Muscle of leg (tissue), 11 donors: ENCODE results near the gene GSDME. TPM values are rescaled to one million over a fixed set of nuclear protein-coding genes. Genes with fewer than 3 reads are reported as not detected.
"Not testable (repeated sequence)": the region's sequence is repeated elsewhere in the genome, so short reads cannot be mapped to it uniquely, and the experiment has no call there.

Source experiments
- DNase-seq: peaks from one replicate; pipeline ENCODE4 v3.0.0; 2013
- H3K27ac ChIP-seq: one replicate; pipeline ENCODE4 v1.5.1; 2013; ENCODE audit warnings: mild to moderate bottlenecking, low read length, control low read depth
- H3K27me3 ChIP-seq: one replicate; pipeline ENCODE4 v1.6.1; 2013; ENCODE audit warnings: low read length; ENCODE audit not compliant: control insufficient read depth, insufficient read depth
- H3K36me3 ChIP-seq: one replicate; pipeline ENCODE4 v1.6.1; 2013; ENCODE audit warnings: low read length; ENCODE audit not compliant: control insufficient read depth, insufficient read depth
- H3K4me1 ChIP-seq: one replicate; pipeline ENCODE4 v1.6.1; 2013; ENCODE audit warnings: low read length; ENCODE audit not compliant: control insufficient read depth, insufficient read depth
- H3K4me3 ChIP-seq: one replicate; pipeline ENCODE4 v1.5.1; 2013; ENCODE audit warnings: low read length, control low read depth
- H3K9me3 ChIP-seq: replicated peaks from 2 replicates; pipeline ENCODE4 v1.6.1; 2013; ENCODE audit warnings: low read depth, low read length; ENCODE audit not compliant: control insufficient read depth
- WGBS: methylation state at CpG from one replicate; pipeline ENCODE4 v1.1.5; 2013; ENCODE audit warnings: missing lambda C conversion rate; ENCODE audit not compliant: insufficient coverage; 5-methylcytosine and 5-hydroxymethylcytosine counted together
- polyA plus RNA-seq, 8 donors: library from polyadenylated mRNA; unstranded; fragments of 120-200 nt; gene quantifications; one replicate each; pipeline versions ENCODE4 v1.2.1 to v1.2.3, GENCODE V29; 2013; ENCODE audit warnings: inconsistent platforms in 1 of 8, low replicate concordance in 1 of 8; ENCODE audit not compliant: insufficient read length in 8 of 8, insufficient read depth in 1 of 8
- total RNA-seq: library from RNA; stranded (reverse); fragments of 120-200 nt; gene quantifications from one replicate; pipeline ENCODE4 v1.2.4, GENCODE V29; 2013

Gene GSDME
- total and polyA plus RNA-seq, 9 donors: 5.1 to 12.4 (median 7.6) TPM

GRCh38 chr7:24794751-24795406 lies 37.6 kb upstream of the GSDME start:
- H3K36me3 ChIP-seq, DNase-seq, H3K9me3 ChIP-seq, H3K4me3 ChIP-seq, H3K27ac ChIP-seq, H3K4me1 ChIP-seq, H3K27me3 ChIP-seq: not testable (repeated sequence)
- WGBS: 89% methylated on average over 21 of the region's 22 CpGs

- Histone ChIP-seq H3K27ac (no peak overlapping the region), H3K9me3 (no peaks in the 10 kb centered on the region), H3K36me3 (no peaks in the 10 kb centered on the region), H3K27me3 (no peaks in the 10 kb centered on the region), H3K4me1 (no peaks in the 10 kb centered on the region), H3K4me3 (no peak overlapping the region)
- no peak for DNase-seq
- WGBS: 75% methylated on average over 2 of the region's 9 CpGs
These were observed 36.9 kb upstream of the GSDME start for GRCh38 chr7:24793982-24794648.

- Histone ChIP-seq H3K27me3 (no peaks in the 10 kb centered on the region), H3K4me3 (no peak overlapping the region), H3K27ac (no peak overlapping the region), H3K36me3 (no peaks in the 10 kb centered on the region), H3K4me1 (peaks cover 2% of the 10 kb centered on the region), H3K9me3 (no peaks in the 10 kb centered on the region)
- DNase-seq: no peak
- WGBS: 98% methylated on average over 6 of the region's 10 CpGs
These were observed 31.8 kb upstream of the GSDME start for GRCh38 chr7:24788961-24789576.

GRCh38 chr7:24788075-24788474 lies 30.8 kb upstream of the GSDME start:
- DNase-seq: no peak
- Histone ChIP-seq H3K27me3 (no peaks in the 10 kb centered on the region), H3K36me3 (no peaks in the 10 kb centered on the region), H3K9me3 (peaks cover 2% of the 10 kb centered on the region), H3K27ac (no peak overlapping the region), H3K4me1 (peaks cover 2% of the 10 kb centered on the region), H3K4me3 (no peak overlapping the region)
- WGBS: 97% methylated on average over 5 of the region's 9 CpGs

GRCh38 chr7:24786941-24787340 lies 29.7 kb upstream of the GSDME start:
- Histone ChIP-seq H3K27me3 (no peaks in the 10 kb centered on the region), H3K27ac (no peak overlapping the region), H3K9me3 (peaks cover 3% of the 10 kb centered on the region), H3K4me3 (no peak overlapping the region), H3K36me3 (no peaks in the 10 kb centered on the region), H3K4me1 (peaks cover 2% of the 10 kb centered on the region)
- WGBS: 62% methylated on average over 2 of the region's 5 CpGs
- peak; percentile 57 for DNase-seq

GRCh38 chr7:24786306-24786705 lies 29.0 kb upstream of the GSDME start:
- WGBS: 92% methylated on average over 2 of the region's 4 CpGs
- Histone ChIP-seq H3K36me3 (no peaks in the 10 kb centered on the region), H3K27me3 (no peaks in the 10 kb centered on the region), H3K4me1 (peaks cover 2% of the 10 kb centered on the region), H3K27ac (no peak overlapping the region), H3K4me3 (no peak overlapping the region), H3K9me3 (peaks cover 3% of the 10 kb centered on the region)
- no peak for DNase-seq

GRCh38 chr7:24784277-24784676 lies 27.0 kb upstream of the GSDME start:
- Histone ChIP-seq H3K36me3 (no peaks in the 10 kb centered on the region), H3K9me3 (peaks cover 3% of the 10 kb centered on the region), H3K4me1 (peaks cover 2% of the 10 kb centered on the region), H3K4me3 (no peak overlapping the region), H3K27ac (no peak overlapping the region), H3K27me3 (no peaks in the 10 kb centered on the region)
- 71% methylated on average over 2 of the region's 5 CpGs for WGBS
- no peak for DNase-seq

- WGBS: 80% methylated on average over 2 of the region's 2 CpGs
- H3K27ac ChIP-seq: no peak overlapping the region
- H3K4me1 ChIP-seq: peaks cover 2% of the 10 kb centered on the region
- peaks cover 3% of the 10 kb centered on the region for H3K9me3 ChIP-seq
- DNase-seq: no peak
- H3K27me3 ChIP-seq: no peaks in the 10 kb centered on the region
- H3K36me3 ChIP-seq: no peaks in the 10 kb centered on the region
- H3K4me3 ChIP-seq: no peak overlapping the region
These were observed 26.4 kb upstream of the GSDME start for GRCh38 chr7:24783698-24784097.

GRCh38 chr7:24781106-24781505 lies 23.8 kb upstream of the GSDME start:
- H3K27me3 ChIP-seq: no peaks in the 10 kb centered on the region
- H3K4me3 ChIP-seq: no peak overlapping the region
- H3K27ac ChIP-seq: no peak overlapping the region
- peaks cover 3% of the 10 kb centered on the region for H3K9me3 ChIP-seq
- WGBS: 67% methylated on average over 1 of the region's 4 CpGs
- no peaks in the 10 kb centered on the region for H3K36me3 ChIP-seq
- H3K4me1 ChIP-seq: no peaks in the 10 kb centered on the region
- peak; percentile 51 for DNase-seq

GRCh38 chr7:24779283-24779655 lies 22.0 kb upstream of the GSDME start:
- DNase-seq: no peak
- Histone ChIP-seq H3K9me3 (peaks cover 3% of the 10 kb centered on the region), H3K36me3 (no peaks in the 10 kb centered on the region), H3K27ac (no peak overlapping the region), H3K4me3 (no peak overlapping the region), H3K27me3 (no peaks in the 10 kb centered on the region), H3K4me1 (no peaks in the 10 kb centered on the region)
- WGBS: 100% methylated on average over 2 of the region's 2 CpGs
